ENCODE data around the gene ARHGAP15.

DNA sequence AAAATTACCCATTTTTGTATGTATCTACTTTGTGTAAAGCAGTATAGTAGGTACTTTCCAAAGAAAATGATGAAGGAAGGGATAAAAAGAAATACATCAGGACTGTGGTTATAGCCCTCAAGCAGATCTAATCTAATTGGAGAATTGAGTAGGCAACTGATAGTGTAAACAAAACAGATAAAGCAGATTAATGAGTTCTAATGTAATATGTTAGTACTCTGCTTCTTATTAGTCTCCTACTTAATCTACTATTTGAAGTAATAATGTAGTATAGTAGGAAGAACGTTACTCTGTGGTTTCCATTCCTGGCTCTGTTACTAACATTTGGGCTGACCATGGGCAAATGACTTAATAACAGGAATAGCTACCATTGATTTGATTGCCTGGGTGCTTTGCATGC is 250.7 kb downstream of the ARHGAP15 start:
- TF ChIP-seq, protein P1, sequence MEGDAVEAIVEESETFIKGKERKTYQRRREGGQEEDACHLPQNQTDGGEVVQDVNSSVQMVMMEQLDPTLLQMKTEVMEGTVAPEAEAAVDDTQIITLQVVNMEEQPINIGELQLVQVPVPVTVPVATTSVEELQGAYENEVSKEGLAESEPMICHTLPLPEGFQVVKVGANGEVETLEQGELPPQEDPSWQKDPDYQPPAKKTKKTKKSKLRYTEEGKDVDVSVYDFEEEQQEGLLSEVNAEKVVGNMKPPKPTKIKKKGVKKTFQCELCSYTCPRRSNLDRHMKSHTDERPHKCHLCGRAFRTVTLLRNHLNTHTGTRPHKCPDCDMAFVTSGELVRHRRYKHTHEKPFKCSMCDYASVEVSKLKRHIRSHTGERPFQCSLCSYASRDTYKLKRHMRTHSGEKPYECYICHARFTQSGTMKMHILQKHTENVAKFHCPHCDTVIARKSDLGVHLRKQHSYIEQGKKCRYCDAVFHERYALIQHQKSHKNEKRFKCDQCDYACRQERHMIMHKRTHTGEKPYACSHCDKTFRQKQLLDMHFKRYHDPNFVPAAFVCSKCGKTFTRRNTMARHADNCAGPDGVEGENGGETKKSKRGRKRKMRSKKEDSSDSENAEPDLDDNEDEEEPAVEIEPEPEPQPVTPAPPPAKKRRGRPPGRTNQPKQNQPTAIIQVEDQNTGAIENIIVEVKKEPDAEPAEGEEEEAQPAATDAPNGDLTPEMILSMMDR (IDR thresholded peaks at IDR 0.05), result no peak
- no peak for TF ChIP-seq POLR2A (IDR thresholded peaks at IDR 0.05)

Measured in esophagus squamous epithelium (tissue), 4 donors.